HT-29 (cell line): ENCODE data around the gene LRP1. TPM values are rescaled to one million over a fixed set of nuclear protein-coding genes. Genes with fewer than 3 reads are reported as not detected.

Experiments
- DNase-seq: peaks from one replicate; pipeline ENCODE4 v3.0.0-alpha.2; 2015; ENCODE audit warnings: low spot score
- total RNA-seq: library from RNA; depleted of rRNA; stranded (reverse); fragments of >200 nt; shearing (Covaris generic); gene quantifications from 2 replicates; pipeline ENCODE4 v1.2.3, GENCODE V29; 2014

The LRP1 gene
- total RNA-seq, 1 experiment from 2014 or later, result 25.2 TPM

DNA sequence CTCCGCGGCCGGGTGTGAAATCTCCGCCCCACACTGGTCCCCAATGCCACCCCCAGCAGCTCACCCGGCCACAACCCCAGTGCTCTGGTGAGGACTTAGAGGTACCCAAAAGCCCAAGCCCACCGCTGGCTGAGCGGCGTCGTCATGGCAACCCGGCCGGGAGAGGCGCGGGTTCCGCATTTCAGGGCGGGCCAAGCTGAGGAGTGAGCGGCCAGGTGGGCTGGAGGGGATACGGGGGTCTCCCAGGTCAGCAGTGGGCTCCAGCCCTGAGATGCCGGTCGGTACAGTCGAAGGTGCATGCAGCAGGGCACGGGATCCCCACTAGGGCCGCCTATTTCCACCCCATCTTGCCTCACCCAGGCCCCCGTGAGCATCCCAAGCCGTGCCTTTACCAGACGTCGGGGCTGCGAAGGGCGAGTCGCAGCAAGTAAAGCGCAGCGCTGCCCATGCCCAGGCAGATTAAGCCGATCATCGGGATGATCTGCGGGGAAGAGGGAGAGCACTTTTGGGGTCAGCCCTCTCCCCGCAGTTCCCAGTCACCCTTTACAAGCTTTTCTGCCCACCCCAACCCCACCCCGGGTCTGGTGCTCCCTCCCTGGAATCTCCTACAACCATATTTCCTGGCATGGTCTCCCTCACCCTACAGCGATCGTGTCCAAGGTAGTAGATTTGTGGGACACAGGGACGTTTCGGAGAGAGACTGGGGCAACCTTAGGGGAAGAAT, 108.1 kb downstream of the LRP1 start:
- DNase-seq, result no peak

DNA sequence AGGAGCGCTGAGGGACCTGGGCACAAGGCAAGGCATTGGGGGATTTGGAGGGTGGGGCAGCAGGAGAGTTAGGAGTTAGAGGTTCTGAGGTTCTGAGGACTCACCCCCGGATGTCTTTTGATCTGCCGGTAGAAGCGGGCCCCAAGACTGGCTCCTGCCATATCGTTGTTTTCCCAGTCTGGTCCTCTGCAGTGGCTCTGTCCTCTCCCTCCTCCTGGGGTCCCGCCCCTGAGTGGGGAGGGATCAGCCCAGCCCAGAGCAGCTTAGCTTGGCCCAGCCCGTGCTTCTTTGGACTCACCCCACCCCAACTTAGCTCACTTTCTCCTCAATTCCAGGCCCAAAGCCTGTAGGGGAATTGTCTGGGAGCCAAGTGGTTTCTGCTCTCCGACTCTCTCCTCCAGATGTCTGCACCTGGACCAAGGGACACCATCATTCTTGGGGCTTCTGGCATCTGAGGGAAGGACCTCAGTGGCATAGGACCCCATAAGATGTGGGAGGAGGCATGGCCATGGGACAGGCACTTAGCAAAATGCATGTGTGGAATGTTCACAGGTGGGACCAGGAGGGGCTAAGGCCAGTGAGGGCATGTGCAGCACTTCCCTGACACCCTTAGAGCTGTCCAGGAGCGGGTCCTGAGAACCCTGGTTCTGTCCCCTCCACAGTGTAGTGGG, 108.8 kb downstream of the LRP1 start:
- peak; percentile 18 for DNase-seq

DNA sequence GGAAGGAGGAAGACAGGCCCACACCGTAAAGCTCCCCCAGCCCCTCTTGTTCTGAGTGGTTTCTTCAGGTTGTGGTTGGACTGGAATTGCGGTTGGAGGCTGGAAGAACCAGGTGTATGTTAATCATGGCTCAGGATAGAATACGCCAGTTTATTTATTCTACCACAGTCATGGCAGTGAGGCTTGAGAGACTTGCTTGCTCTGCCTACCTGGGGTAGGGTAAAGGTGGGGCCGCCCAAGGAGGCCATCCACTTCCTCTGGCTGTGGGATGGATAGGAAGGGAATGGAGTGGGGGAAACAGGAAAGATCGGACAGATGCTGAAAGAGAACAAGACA, 109.3 kb downstream of the LRP1 start:
- peak; percentile 44 for DNase-seq

DNA sequence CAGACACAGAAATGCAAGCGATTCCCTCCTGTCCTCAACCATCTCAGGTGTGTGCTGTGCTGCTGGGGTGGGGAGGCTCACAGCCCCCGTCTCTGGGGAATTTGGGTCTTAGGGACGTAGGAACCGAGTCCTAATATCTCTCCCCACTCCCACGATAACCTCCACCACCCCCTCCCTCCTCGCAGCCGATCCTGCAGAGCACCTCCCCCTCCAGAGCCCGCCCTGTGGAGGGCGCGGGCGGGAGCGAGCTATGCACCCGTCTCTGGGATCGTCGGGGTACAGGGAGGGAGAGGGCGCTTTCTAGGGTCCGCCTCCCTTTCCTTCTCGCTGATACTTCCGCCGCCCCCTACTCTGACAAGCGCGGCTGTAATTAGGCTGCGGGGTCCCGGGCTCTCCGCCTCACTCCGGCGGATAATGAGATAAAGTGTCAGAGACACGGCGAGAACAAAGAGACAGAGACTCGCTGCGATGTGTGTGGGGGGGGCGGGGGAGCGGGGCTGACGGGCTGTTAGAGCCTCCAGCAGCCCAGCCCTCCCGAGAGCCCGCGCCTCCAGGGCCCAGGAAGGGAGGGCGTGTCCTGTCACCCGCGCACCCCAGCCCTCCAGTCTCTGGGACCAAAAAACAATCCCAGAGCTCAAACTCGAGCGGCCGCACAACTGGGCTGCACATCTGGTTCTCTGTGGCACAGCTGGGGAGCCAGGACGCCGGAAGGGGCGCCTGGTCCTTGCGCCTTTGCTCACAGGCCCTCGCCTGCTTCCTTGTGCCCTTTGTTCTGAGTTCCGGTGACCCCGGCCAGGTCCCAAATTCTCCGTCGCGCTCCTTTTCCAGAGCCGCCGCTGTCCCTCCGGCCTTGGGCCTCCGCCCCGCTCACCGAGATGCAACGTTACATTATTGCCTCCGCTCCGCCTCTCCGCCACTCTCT, 109.9 kb downstream of the LRP1 start:
- no peak for DNase-seq

DNA sequence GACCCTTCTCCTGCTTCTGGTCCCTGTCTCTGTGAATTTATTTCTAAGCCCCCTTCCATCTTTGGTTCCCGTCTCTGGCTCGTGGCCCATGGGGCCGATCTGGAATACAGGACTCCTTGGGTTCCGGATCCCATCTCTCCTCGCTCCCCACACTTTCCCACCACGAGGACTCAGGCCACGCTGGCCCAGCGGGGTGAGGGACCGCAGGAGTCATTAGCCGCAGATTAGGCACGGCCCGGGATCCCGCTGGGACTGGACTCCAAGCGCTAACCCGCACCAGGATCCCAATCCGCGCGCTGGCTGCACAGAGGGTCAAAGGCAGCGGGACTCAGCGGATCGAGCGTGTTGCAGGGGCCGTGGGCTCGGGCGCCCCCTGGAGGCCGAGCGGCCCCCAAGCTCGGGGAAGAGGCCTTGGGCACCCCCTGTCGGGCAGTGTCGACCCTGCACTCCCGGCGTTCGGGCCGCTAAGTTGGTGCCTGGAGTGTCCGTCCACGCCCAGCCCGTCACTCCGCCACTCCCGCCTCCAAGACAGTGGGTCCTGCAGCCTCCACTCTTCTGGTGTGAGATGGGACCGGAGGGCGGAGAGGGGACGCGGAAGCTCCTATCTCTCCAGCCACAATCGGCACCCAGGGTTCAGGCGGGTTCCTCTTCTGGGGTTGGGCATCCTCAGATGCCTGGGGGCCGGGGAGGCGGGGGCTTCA, 110.7 kb downstream of the LRP1 start:
- peak; percentile 89 for DNase-seq

DNA sequence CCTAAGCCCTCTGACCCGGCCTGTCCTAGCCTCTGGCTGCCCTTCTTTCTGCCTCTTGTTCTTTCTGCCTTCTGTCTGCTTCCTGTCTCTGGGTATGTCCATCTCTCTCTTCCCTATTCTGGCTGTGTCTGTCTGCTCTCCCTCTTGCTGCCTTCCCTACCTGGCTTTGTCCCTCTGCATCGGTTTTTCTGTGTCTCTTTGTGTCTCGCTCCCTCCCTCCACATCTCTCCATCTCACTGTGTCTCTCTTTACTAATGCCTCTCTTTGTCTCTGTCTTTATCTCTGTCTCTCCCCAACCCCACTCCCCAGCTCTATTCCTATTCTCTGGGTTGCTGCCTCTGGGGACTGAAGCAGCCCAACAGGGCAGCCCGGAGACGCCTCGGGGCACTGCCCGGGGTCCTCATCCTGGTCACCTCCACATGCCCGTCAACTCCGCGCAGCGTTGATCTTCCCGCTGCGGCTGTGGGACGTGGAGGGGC, 111.3 kb downstream of the LRP1 start:
- no peak for DNase-seq

DNA sequence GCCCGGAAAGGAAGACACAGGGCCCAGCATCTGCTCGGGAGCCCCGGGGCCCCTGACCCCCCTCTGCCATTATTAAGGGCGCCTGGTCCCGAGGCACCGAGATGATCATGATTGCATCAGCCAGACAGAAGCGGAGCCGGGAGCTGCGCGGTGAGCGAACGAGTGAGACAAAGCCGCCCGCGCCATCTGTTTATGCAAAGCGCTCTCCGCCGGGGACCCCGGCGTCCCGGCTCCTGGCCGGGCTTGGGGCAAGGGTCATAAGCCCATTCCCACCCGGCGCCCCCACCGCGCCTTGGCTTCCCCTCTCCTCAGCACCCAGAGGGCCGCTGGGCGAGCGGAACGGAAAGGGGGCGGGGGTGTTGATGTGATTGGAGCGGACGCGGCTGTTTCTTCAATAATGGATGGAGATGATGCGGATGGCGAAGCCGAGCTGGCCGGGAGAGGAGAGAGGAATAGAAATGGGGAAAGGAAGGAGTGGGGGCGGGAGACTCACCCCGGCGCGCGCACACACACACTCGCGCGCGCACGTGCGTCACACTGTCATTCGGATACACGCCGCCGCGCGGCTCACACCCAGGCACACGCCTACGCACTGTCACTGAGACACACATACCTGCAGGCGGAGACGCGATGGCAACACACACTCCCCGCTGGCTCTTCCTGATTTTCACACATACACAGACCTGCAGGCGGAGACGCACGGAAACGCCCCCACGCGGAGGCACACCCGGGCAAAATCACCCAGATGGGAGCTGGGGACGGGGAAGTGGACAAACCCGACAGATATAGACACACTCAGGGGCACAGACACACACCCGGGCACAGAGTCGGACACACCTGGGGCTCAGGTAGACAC, 112.0 kb downstream of the LRP1 start:
- DNase-seq, result peak; percentile 48

DNA sequence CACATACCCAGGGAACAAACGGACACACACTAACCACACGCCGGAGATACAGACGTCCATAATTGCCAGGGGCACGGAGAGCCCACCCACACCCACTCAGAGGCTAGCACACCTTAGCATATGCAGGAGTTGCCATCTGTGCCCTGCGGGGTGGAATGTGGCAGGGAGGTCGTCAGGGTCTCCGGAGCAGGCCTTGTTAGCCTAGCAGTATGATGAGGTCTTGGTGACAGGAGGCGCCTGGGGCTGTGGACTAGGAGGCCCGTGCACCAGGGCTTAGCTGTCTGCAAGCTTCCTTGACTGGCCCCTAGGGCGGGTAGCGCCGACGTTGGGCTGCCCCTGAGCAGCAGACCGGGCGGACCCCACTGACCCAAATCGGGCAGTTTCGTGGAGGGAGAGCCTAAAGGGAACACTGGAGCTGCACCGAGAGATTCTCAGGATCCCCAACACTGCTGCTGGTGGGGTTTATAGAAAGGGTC, 112.7 kb downstream of the LRP1 start:
- DNase-seq, result no peak

DNA sequence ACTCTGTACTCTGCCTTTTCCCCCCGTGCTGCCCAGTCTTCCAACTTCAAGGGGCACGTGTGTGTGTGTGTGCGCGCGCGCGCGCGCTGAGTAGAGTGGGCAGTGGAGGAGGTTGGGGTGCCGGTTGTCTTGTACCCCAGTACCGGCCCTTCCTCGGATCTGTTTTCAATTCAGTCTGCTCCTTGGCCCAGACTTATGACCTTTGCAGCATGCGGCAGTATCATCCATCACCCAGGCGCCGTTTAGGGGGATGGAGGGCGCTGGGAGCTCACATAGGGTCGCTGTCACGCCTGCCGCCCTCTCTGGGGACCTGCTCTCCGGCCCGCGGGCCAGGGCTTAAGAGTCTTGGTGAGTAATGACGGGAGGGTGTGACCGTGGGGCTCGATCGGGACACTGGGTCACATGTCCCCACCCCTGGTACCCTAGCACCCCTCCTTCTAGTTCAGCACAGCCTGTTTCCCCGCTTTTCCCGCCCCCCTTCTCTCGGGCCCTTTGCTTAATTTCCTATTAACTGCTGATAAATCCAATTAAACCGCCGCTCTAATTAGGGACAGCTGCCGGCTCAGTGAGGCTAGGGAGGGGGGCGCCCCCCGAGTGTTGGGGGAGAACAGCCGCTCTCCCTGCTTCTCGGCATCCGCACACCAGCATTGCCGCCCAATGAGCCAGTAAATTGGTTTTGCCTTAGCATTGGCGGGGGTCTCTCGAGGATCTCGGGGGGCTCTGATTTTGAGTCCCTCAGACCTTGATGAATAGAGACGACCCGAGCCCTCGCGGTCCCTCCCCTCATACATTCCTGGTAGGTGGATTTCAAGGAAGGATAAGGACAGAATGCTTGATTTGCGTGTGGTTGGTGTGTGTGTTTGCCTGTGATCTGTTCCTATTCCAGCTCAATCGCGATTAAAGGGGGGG, 113.4 kb downstream of the LRP1 start:
- DNase-seq, result no peak

DNA sequence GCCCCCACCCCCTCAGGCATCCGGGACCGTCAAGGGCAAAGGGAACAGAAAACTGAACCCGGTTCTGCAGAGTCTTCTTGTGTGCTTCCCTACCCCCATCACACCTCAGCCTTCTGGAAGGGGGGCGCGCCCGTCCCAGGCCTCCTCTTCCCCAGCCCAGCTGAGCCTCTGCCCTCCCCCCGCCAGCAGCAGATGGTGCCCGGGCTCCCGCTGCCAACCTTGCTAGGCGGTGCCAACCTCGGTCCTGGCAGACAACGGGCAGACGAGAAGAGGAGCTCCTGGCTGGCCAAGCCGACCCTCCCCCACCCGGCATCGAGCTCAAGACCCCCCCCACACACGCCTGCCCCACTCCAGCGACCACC, 114.0 kb downstream of the LRP1 start:
- peak; percentile 24 for DNase-seq

DNA sequence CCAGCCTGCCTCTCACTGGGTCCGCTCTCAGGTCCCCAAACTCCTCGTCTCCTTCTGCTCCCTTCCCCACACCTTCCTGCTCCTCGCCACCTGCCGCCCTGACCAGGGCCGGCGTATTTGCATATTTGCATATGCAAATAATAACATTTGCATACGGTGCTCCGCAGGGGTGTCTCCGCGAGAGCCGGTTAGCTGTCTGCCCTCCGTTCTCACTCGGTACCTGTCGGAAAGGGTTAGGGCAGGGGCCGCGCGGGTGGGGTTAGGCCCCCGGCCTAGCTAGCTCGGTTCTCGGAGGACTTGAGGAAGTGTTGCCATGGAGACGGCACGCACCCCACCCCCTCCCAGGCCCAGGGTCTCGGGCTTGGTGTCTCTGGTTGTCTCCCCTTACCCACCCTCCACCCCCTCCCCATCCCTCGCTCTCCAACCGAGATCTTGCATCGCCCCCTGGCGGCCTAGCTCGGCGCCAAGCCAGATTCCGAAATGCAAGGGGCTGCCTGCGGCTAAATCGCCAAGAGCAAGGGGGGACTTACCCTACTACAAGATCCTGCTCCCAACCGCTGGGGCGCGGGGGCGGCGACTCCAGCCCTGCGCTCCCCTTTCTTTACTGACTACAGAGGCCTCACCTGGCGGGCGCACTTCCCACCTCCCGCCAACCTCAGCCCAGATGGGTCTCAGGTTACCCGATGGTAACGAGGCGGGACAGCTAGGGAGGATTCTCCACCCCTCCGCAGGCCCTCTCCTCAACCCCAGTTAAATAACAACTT, 114.6 kb downstream of the LRP1 start:
- DNase-seq, result peak; percentile 64

DNA sequence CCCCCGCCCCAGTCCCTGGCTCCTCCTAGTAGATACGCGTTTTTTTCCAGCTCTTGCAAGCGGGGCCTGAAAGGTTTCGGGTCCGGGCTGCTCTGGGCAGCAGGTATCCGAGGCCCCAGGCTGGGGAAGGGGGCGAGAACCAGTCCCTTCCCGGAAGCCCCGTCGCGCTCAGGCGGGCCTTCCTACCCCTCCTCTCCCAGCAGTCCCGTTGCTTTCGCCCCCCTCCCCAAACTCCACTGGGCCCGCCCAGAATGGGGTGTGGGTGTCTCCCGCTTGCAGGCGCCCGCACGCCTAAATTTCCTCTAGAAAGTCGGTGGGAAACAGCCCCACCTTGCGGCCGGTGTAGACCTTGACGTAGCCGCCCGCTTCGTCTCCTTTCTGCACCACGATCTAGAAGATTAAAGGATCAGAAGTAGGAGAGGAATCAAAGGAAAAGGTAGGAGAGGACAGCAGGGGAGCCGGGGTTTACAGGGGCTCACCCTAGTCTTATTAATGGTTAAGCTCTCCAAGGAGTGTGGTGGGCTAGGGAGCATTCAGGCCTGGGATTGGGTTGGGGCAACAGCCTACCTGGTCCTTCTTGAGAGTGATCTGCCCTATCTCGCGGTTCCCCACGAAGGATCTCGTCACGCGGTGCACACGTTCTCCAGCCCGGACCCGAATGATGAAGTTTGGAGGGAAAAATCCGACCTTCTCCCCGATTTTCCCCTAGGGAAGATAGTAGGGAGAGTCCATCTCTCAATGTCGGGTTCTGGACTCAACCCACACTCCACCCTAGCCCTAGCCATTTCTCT, 115.4 kb downstream of the LRP1 start:
- DNase-seq, result peak; percentile 85

DNA sequence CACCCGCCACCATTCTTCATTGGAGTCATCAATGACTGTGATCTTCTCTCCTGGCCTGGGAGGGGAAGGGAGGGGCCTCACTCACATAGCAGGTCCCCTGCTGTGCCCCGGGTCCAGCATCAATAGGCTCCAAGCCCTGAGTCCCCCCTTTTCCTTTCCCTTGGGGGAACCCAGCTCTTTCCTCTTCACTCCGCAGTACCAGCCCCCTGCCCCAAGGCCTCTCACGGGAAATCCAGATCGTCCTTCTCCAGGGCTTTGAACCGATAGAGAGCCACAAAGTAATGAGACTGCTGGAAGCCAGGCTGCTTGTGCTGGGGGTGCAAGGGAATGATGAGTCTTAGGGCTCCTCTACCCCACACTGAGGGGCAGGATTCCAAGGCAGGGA, 116.0 kb downstream of the LRP1 start:
- DNase-seq, result no peak

DNA sequence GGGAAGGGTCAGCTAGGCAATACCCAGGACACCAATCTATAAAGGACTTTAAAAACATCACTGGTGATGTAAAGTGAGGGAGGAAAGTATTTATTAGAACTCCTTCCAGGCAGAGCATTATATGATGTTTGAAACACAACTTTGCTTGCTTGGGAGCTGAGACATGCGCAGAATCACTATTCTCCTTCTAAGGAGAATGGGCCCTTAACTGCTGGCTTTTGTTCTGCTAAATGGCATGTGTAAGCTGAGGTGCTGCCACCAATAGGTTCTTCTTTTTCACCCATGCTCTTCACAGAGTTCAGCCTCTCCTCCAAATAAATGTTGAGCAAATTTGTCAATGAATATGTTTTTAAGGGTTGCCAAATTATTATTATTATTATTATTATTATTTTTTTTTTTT, 118.8 kb downstream of the LRP1 start:
- no peak for DNase-seq

DNA sequence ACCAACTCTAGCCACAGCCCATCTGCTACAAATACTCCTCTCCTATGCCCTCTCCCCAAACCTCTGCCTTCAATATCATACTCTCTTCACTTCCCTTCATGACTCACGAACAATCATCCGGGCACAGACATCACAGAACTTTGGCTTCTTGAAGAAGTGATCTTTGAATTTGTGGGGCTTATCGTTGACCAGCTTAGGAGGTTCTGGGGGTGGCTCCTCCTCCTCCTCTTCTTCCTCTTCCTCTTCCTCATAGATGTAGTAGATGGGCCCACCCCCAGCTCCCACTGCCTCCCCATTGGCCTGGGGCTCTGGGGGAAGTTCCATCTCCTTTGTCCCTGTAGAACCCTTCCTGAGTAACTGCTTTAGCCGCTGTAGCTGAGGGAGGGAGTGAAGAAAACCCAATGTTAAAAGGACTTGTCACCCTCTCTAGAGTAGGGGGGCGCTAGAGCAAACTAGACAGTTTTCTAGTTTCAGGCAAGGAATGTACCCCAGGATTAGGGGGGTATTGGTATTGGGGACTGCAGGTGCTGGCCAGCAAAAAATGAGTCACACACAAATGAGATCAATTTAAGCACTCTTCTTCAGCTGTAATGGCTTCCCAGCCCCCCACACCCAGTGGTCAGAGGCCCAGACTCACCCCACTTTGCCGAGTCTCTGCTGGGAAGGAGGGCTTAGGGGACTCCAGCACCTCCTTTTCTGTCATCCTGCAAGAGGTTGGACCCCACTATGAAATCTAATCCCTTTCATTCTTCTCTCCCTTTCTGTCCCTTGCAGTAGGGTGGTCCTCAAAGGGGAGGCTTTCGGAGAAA, 120.9 kb downstream of the LRP1 start:
- no peak for DNase-seq

DNA sequence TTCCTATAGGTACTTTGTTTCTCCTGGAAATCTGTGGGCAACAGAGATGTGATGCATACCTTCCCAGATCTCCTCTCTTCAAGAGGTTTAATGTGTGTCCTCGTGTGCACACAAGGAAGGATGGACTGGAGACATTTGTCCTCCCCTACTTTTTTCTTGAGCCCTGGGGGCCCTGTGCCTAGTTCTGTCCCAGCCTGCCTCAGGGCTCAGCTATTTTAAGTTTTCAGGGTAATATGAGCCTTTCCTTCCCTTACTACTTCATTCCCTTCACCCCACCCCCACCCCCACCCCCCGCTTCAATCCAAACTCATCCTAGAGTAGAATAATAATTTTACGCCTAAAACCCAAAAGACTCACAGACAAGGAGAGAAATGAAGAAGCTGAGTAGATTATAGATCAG, 122.3 kb downstream of the LRP1 start:
- no peak for DNase-seq

DNA sequence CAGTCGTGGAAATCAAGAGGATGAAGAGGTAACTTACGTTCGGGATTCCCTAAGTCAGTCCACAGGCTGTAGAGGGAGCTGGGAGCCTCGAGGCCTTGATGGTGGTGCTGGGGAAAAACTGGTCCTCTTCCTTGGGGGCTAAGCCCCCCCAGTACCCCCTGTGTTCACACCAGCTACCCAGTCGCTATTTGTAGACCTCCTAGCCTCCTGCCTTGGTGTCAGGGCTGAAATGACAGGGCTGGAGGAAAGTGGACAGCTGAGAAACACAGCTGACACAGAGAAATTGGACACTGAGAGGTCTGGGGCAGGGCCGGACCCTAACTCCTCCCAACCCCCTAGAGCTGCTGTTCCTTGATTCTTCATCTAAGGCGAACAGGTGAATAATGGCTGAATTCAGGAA, 122.7 kb downstream of the LRP1 start, which contains the start of gene STAC3:
STAC3 (minus strand) TSS at position 232 of the 400 bp plus-strand sequence. CDS start 1,551 bp downstream, outside the sequence.
- no peak for DNase-seq
